ENCODE results near the gene BLTP2.
"Not testable (repeated sequence)": the region's sequence is repeated elsewhere in the genome, so short reads cannot be mapped to it uniquely, and the experiment has no call there.

The BLTP2 gene

DNA sequence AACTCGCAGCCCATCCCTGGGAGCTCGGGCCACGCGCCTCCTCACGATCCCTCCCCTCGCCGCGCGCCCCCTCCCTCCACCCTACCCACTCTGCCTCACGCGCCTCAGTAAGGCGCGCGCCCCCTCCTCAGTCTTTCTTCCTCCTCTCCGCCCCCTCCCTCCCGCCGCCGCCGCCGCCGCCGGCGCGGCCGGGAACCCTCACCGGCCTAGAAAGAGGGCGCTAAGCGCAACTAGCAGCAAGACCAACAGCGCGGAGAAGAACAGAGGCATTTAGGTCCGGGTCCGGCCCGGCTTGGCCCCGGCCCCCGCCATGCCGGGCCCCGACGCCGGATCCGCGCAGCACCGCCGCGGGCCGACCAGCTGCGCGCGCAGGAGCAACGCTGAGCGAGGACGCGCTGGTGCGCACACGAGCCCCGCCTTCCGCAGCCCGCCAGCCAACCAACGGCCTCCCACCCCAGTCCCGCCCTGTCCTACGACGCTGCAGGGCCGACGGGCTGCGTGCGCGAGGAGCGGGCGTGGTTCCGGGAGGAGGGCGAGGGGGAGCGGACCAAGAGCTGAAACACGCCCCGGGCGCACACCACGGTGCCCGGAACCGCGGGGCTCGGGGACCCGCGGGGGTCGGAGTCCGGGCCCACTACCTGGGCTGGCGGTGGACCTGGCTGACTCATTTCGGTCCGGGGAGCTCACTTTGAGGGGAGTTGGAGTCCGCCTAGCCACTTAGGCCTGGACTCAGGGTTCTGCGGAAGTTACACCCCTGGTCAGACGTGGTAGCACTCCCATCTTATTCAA, at the start of gene BLTP2:
BLTP2 (minus strand) TSS at position 372 of the 789 bp plus-strand sequence; CDS start at position 270, 102 bp downstream.
- peak; percentile 90 for DNase-seq

DNA sequence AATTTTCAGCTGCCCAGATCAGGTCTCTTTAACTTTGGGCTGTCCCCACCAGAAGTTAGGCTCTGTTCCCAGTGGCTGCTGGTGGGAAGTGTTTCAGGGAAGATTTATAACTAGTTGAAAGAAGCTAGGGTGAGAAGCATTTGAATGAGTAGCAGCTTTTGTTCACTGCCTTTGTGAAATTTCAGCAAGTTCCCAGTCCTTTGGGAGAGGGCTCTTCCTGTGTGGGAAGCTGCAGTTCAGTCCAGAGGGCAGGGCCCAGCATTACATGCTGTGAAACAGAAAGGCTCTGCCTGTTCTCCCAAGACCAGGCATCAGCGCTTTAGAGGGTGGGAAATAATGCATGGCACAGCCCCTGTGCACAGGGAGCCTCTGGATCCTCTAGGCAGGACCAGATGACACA, 48.9 kb upstream of the BLTP2 start:
- DNase-seq = no peak

DNA sequence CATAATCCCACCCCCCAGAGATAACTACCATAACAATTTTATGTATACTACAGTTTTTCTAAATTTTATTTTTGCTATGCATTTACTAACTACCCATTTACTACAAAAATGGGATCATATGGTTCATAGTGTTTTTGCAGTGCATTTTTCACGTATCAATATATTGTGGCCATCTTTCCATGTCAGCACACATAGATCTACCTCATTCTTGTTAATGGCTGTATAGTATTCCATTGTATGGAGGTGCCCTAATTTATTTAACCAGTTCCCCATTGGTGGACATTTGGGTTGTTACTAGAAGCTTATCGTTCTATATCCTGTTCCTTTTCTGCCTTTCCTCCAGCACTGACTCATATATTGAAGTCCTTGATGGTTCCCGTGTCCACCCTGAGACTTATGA, 44.1 kb upstream of the BLTP2 start:
- no peak for DNase-seq

DNA sequence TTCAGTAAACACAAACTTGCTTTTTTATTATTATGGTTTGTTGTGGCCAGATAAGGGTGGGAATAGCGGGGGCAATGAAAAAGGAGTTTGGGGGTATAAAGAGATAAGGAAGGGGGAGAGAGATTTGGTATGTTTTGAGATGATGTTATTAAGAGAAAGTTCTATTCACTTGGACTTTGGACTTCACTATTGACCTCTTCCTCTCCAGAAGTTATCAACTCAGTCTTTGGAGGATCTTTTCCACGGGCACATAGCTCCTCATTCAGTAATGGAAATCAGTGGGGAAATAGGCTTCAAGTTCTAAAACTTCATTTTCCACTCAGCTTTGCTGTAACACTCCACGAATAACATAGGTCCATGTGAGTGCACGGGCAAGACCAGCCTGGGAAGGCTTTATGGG, 43.5 kb upstream of the BLTP2 start:
- DNase-seq = no peak

DNA sequence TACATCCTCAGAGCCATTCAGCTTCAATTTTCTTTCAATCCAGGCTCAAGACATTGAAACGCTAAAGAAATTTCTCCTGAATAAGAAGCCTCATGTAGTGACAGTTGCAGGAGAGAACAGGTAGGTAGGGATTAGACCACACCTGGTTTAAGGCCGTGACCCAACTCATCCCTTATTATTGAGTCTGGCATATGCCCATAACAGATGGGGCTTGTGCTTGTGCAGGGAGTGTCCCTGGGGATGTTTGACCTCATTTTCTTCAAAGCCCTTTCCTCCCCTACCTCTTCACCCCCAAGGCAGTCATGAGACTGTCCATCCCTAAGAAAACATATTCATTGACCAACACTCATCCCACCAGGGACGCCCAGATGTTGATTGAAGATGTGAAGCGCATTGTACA, 41.3 kb upstream of the BLTP2 start:
- no peak for DNase-seq

DNA sequence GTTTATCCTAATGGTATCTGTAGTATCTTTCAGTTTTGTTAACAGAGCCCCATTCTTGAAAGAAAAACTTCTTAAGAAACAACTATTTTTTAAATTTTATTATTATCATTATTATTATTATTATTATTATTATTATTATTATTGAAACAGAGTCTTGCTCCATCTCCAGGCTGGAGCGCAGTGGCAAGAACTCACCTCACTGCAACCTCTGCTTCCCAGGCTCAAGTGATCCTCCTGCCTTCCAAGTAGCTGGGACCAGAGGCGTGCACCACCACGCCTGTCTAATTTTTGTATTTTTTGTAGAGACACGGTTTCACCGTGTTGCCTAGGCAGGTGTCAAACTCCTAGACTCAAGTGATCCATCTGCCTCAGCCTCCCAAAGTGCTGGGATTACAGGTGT, 40.4 kb upstream of the BLTP2 start:
- DNase-seq = no peak

DNA sequence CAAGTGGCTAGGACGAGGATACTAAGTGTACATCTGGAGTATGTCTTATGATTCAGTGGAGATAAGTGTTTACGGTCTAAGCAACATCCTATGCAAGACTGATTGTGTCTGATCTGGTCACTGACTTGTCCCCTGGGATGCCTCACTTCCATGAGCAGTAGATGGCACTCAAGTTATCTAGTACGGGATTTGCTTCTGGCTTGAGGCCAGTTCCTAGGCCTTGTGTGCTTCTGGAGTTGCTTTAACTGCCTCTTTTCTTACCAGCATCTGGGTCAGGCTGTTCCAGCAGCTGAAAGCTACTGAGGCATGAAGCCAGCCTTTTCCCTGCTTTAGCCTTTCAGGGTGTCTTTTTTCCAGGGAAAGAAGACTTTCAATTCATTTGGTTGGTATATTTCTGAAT, 40.0 kb upstream of the BLTP2 start:
- no peak for DNase-seq

DNA sequence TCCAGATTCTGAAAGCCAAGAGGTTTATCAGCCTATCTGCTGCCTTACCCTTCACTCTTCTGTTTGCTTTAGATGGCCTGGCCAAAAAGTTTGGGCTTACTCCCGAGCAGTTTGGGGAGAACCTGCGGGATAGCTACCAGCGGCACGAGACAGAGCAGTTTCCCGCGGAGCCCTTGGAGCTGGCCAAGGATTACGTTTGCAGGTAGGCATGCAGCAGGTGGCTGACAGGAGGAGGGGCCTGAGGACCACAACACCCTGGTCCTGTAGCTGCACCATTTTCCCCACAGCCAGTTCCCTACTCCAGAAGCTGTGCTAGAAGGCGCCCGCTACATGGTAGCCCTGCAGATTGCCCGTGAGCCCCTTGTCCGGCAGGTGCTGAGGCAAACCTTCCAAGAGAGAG, 37.7 kb upstream of the BLTP2 start:
- DNase-seq = no peak

DNA sequence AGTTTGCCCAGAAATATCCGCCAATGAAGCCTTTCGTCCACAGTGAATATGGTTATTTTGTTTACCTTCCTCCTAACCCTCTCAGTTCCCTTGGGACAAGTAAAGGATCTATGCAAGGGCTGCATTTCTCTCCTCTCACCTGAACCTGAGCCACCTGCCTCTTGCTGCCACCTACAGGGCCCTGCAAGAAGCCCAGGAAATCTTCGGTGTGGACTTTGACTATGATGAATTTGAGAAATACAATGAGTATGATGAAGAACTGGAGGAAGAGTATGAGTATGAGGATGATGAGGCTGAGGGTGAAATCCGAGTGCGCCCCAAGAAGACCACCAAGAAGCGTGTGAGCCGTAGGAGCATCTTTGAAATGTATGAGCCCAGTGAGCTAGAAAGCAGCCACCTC, 31.0 kb upstream of the BLTP2 start:
- DNase-seq = peak; percentile 6

DNA sequence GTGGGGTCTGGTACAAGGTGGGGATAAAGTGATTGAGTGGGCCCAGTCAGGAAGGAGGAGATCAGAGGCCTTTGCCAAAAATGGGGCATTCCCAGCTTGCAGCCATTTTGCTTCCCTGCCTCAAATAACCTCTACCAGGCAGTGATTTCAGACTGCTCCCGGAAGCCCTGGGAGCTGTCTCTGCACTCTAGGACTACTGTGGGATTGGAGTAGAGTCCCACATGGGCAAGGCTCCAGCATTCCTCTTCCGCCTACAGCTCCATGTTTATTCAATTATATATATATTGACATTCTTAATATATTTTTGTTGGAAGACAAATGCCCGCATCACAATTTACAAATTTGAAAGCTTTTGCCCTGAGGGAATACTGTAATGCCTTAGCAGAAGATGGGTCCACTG, 30.5 kb upstream of the BLTP2 start:
- DNase-seq = no peak

DNA sequence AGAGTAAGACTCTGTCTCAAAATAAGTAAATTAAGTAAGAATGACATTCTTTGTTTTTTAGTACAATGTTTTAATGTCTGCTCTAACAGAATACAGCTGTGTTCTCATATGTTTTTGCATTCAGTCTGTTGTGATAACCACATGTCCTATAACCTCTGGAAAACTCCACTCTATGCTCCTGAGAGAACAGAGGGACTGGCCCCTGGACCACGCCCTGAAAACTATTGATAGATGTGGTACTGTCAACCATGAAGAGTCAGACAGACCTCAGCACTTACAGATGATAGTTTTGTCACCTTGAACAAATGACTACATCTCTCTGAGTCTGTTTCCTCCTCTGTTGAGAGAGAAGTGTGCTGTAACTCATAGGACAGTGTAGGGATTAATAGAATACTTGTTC, 25.0 kb upstream of the BLTP2 start:
- no peak for DNase-seq

DNA sequence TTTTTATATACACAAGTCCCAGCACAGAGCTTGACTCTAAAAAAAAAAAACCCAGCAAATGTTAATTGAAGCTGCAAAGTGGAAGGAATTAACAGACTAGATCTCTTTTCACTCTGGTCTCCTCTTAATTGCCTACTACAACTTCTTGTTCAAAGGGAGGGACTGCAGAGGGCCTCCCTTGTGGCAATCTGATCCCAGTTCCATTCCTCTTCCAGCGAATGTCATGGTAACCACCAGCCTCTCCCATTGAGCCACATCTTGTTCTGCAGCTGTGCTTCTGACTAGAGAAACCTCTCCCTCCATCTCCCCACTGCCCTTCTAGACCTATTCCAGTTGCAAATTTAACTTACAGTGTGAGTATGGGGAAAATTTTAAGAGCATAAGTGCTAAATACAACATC, 22.9 kb upstream of the BLTP2 start:
- no peak for DNase-seq

DNA sequence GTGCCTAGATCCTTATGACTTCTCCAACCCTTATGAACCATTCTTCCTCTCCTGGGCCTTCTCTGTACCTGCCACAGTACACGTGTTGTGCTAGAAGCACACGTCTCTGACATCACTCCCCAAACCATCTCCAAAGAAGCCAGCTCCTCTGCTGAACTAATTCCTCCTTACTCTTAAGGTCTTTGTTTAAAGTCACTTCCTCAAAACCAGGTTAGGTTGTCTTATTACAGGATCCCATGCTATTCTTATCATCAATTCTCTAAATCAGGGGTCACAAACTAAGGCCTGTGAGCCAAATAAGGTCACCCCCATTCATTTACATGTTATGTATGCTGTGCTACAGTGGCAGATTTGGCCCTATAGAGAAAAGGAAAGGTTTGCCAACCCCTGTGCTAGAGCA, 21.0 kb upstream of the BLTP2 start:
- DNase-seq = no peak

DNA sequence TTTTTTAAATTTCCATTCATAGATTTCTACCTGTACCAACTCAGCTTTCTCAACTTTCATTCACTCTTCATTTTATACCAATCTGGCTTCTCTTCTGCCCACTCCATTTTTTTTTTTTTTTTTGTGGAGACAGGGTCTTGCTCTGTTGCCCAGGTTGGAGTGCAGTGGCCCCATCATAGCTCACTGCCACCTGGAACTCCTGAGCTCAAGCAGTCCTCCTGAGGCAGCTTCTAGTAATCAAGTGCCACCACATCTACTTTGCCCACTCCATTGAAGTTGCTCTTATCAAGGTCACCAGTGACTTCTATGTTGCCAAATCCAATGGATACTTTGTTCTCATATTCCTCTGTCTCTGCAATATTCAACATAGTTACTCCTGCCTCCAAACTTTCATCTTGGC, 18.8 kb upstream of the BLTP2 start:
- DNase-seq = no peak

DNA sequence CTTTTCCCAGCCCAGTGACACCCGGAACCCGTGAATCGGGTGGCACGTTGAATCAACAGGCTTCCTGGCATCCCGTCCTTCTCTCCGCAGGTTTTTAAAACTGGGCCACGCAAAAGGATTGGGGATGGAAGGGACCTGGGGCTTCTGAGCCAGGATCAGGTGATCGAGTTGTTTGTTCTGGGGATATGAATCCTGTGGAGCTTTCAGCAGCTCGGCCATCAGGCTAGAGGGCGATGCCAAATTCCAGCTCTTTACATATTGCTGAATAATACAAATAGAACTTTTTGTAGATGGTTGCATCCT, 17.5 kb upstream of the BLTP2 start:
- DNase-seq = no peak

DNA sequence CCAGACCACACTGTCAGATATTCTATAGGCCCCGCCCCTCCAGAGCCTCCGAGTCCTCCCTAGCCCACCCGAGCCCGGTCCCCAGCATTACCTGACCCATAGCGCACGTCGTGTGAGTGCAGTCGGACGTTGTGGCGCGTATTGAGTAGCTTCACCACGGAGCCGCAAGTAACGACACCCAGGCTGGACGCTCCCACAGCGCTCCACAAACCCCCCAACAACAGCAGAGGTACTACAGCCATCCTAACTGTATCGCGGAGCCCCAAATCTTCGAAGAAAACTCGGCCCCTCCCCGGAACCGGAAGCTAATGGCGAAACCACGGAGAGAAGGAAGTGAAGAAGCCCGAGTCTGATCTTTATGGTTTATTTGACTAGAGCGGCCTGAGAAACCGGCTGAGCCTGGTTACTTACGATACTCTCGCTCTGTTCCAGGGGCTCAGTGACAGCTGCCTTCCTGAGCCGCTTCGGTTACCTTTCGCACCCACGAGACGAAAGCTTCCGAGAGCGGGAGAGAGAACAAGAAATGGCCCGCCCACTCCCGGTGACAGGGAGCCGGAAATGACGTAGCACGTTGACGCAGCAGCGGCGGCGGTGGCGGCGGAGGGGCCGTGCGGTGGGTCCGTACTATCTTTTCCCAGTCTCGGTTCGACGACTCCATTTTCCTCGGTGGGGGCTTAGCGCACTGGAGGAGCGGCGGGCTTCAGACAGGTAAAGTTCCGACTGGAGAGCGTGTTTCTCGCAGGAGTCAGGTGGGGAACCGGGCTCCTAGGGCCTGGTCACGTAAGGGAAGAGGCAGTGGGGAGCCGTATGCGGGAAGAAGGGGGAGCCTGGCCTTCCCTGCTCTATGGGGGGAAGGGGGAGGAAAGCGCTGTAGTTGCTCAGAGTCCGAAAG, 16.9 kb upstream of the BLTP2 start, which contains the start of the genes SDF2 and SUPT6H:
SDF2 (minus strand) TSS at position 272 of the 892 bp plus-strand sequence; CDS start at position 242, 30 bp downstream.
SUPT6H (plus strand) TSS at position 571 of the 892 bp plus-strand sequence. CDS start 11,197 bp downstream, outside the sequence.
- DNase-seq = peak; percentile 92

DNA sequence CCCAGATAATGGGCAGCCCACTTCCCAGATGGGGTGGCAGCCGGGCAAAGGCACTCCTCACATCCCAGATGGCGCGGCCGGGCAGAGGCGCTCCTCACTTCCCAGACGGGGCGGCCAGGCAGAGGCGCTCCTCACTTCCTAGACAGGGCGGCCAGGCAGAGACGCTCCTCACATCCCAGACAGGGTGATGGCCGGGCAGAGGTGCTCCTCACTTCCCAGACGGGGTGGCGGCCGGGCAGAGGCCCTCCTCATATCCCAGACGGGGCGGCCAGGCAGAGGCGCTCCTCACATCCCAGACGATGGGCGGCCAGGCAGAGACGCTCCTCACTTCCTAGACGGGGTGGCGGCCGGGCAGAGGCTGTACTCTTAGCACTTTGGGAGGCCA, 14.5 kb upstream of the BLTP2 start:
- DNase-seq = not testable (repeated sequence)

DNA sequence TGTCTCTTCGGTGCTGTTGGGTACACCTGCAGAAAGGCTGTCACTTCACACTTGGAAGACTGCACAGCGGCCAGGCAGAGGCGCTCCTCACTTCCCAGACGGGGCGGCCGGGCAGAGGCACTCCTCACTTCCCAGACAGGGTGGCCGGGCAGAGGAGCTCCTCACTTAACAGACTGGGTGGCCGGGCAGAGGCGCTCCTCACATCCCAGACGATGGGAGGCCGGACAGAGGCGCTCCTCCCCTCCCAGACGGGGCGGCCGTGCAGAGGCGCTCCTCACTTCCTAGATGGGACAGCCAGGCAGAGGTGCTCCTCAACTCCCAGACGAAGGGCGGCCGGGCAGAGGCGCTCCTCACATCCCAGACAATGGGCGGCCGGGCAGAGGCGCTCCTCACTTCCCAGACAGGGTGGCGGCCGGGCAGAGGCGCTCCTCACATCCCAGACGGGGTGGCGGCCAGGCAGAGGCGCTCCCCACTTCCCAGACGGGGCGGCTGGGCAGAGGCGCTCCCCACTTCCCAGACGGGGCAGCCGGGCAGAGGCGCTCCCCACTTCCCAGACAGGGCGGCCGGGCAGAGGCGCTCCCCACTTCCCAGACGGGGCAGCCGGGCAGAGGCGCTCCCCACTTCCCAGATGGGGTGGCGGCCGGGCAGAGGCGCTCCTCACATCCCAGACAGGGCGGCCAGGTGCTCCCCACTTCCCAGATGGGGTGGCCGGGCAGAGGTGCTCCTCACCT, 14.0 kb upstream of the BLTP2 start:
- DNase-seq = not testable (repeated sequence)

DNA sequence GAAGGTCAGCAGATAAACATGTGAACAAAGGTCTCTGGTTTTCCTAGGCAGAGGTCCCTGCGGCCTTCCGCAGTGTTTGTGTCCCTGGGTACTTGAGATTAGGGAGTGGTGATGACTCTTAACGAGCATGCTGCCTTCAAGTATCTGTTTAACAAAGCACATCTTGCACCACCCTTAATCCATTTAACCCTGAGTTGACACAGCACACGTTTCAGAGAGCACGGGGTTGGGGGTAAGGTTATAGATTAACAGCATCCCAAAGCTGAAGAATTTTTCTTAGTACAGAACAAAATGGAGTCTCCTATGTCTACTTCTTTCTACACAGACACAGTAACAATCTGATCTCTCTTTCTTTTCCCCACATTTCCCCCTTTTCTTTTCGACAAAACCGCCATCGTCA, 13.4 kb upstream of the BLTP2 start:
- DNase-seq = not testable (repeated sequence)

DNA sequence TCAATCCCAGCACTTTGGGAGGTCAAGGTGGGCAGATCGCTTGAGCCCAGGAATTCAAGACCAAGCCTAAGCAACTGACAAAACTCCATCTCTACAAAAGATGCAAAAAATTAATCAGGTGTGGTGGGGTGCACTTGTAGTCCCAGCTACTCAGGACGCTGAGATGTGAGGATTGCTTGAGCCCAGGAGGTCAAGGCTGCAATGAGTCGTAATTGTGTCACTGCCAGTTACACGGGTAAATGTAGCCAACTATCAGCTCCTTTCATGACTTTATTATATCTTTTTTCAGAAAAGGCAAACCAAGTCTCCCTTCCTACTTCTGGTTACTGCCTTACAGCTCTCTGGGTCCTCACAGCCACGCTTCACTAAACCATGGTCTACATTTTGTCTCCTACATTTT, 12.8 kb upstream of the BLTP2 start:
- no peak for DNase-seq

DNA sequence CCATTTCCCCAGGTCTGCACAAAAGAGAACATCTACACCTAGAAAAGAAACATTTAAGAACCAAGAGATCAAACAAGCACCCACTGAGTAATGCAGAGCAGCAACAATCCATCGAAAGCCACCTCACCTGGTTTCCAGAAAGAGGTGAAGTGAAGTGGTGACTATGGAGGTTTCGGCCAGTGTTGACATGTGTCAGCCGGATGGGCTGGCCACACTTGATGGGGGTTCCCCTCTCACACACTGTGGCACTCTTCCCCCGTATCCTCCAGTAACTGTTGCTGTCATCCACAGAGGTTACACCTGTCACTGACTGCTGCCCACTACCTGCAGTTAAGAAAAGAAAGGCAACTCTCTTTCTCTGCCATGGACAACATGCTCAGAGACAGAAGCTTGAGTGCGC, 10.2 kb upstream of the BLTP2 start:
- no peak for DNase-seq

DNA sequence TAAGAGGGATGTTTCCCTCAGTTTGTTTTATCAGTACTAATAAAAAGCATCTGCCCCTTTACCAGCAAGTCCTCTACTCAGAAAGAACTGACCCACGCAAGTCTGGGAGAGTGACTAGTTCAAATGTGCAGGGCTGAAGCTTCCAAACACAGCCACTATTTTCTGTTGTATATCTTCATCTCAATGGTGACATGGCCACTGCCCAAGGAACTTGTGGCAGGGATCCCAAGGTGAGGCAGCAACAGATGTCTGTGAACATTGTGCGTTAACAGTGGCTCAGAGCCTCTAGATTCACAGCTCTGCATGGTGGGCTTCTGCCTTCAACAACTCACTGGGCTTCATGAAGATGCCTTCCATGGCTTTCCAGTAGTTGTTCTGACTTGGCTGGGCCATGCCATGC, 3.7 kb upstream of the BLTP2 start:
- no peak for DNase-seq

DNA sequence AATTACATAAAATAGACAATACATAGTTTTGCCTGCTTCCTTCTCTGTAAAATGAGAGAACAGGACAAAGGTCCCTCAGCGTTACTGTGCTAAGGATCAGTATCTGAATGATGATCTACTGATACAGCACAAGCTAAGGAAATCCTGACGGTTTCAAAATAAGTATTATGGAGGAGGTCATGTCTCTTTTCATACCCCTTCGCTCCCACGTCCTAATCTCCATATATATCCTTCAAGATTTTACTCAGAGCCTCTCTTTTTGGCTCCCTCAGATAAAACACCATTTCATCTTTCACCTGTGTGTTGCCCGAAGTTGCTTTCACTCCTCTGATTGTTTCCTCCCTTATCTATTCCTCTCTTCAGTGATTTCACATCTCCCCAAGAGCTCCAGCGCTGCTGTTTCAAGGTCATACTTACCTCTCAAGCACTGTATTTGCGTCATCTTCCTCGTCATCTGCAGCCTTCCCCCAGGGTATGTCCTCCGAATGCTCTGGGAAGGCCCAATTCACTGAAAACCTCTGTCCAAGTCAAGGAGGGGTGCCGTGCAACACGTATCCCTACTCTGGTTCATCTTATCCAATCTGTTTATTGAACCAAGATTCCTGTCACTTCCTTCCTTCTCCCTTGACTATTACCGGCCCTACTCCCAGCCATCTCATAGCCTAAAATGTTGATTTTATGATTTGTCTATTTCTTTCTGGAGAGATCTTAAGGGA, 1.2 kb upstream of the BLTP2 start:
- no peak for DNase-seq
